Osteoblast (primary cell): ENCODE data around the gene GALNT2. TPM values are rescaled to one million over a fixed set of nuclear protein-coding genes. Genes with fewer than 3 reads are reported as not detected.

Source experiments
- DNase-seq: peaks from one replicate; pipeline ENCODE4 v3.0.0; 2011; ENCODE audit warnings: low spot score, mixed read lengths; ENCODE audit not compliant: insufficient read length; ENCODE audit errors: missing footprints
- H2AFZ ChIP-seq: 2 replicates; pipeline ENCODE4 v1.6.0; 2011; ENCODE audit warnings: mild to moderate bottlenecking, low read length
- H3K27ac ChIP-seq: 2 replicates; pipeline ENCODE4 v1.5.1; 2011; ENCODE audit warnings: mild to moderate bottlenecking, low read depth, low read length, moderate library complexity
- H3K27me3 ChIP-seq: 2 replicates; pipeline ENCODE4 v1.6.0; 2012; ENCODE audit warnings: mild to moderate bottlenecking, control low read depth, inconsistent platforms, low read length, moderate library complexity; ENCODE audit not compliant: insufficient read depth
- H3K36me3 ChIP-seq: 2 replicates; pipeline ENCODE4 v1.5.1; 2011; ENCODE audit warnings: mild to moderate bottlenecking, low read length, control low read depth, moderate library complexity; ENCODE audit not compliant: insufficient read depth
- H3K4me1 ChIP-seq: 2 replicates; pipeline ENCODE4 v1.5.1; 2011; ENCODE audit warnings: mild to moderate bottlenecking, low read length, control low read depth, moderate library complexity; ENCODE audit not compliant: insufficient read depth
- H3K4me2 ChIP-seq: 2 replicates; pipeline ENCODE4 v1.6.0; 2011; ENCODE audit warnings: mild to moderate bottlenecking, low read length; ENCODE audit not compliant: insufficient read depth
- H3K4me3 ChIP-seq: fragments of 200-600 bp; sonication (generic); 3 replicates; pipeline ENCODE4 v1.5.1; 2012; ENCODE audit warnings: mild to moderate bottlenecking, low read length, inconsistent platforms; ENCODE audit not compliant: insufficient read depth
- H3K79me2 ChIP-seq: 2 replicates; pipeline ENCODE4 v1.6.0; 2012; ENCODE audit warnings: mild to moderate bottlenecking, low read length, control low read depth, inconsistent platforms; ENCODE audit not compliant: insufficient read depth
- H3K9me3 ChIP-seq: 2 replicates; pipeline ENCODE4 v1.5.1; 2011; ENCODE audit warnings: low read depth, low read length, control low read depth
- H4K20me1 ChIP-seq: 2 replicates; pipeline ENCODE4 v1.6.0; 2012; ENCODE audit warnings: mild to moderate bottlenecking, low read length, control low read depth; ENCODE audit not compliant: insufficient read depth
- CTCF ChIP-seq: IDR thresholded peaks from 2 replicates; pipeline ENCODE4 v1.5.1; 2011; ENCODE audit warnings: mild to moderate bottlenecking, low read depth, low read length, moderate library complexity; ENCODE audit errors: extremely low read depth
- total RNA-seq: library from RNA; depleted of rRNA; stranded (reverse); fragments of >200 nt; gene quantifications from 2 replicates; pipeline ENCODE4 v1.2.3, GENCODE V29; 2012

Gene GALNT2
- total RNA-seq, 1 donor: 83.2 TPM

GRCh38 chr1:230157420-230158390, 90.7 kb downstream of the GALNT2 start:
- DNase-seq: no peak
- H4K20me1 ChIP-seq: peaks cover 68% of the 10 kb centered on the region
- TF ChIP-seq CTCF: no peak
- H3K27me3 ChIP-seq: no peaks in the 10 kb centered on the region
- peaks cover 14% of the 10 kb centered on the region for H3K4me1 ChIP-seq
- H3K36me3 ChIP-seq: no peaks in the 10 kb centered on the region
- H3K9me3 ChIP-seq: no peaks in the 10 kb centered on the region
- no peak overlapping the region for H3K4me3 ChIP-seq
- H3K27ac ChIP-seq: no peak overlapping the region
- peaks cover 92% of the 10 kb centered on the region for H3K79me2 ChIP-seq
- no peak overlapping the region for H2AFZ ChIP-seq
- no peak overlapping the region for H3K4me2 ChIP-seq

GRCh38 chr1:230158415-230159291, 91.6 kb downstream of the GALNT2 start:
- Histone ChIP-seq H4K20me1 (peaks cover 67% of the 10 kb centered on the region), H3K36me3 (no peaks in the 10 kb centered on the region), H3K79me2 (peaks cover 92% of the 10 kb centered on the region), H3K4me3 (no peak overlapping the region), H3K9me3 (no peaks in the 10 kb centered on the region), H2AFZ (no peak overlapping the region), H3K4me1 (peaks cover 20% of the 10 kb centered on the region), H3K4me2 (no peak overlapping the region), H3K27me3 (no peaks in the 10 kb centered on the region), H3K27ac (no peak overlapping the region)
- no peak for DNase-seq
- no peak for TF ChIP-seq CTCF

- H3K36me3 ChIP-seq: no peaks in the 10 kb centered on the region
- H4K20me1 ChIP-seq: peaks cover 66% of the 10 kb centered on the region
- no peaks in the 10 kb centered on the region for H3K9me3 ChIP-seq
- no peak for DNase-seq
- TF ChIP-seq CTCF: no peak
- peaks cover 14% of the 10 kb centered on the region for H3K4me1 ChIP-seq
- H3K27me3 ChIP-seq: no peaks in the 10 kb centered on the region
- H3K4me2 ChIP-seq: no peak overlapping the region
- H3K79me2 ChIP-seq: peaks cover 89% of the 10 kb centered on the region
- H3K27ac ChIP-seq: no peak overlapping the region
- no peak overlapping the region for H3K4me3 ChIP-seq
- no peak overlapping the region for H2AFZ ChIP-seq
Observed at GRCh38 chr1:230159580-230159979, 92.5 kb downstream of the GALNT2 start.
